HG03097 (cell line): ENCODE data around the gene GOLGA7B.

Experiments
- ATAC-seq: cut with Tn5 transposase; IDR thresholded peaks from one replicate; pipeline ENCODE4 v1.9.1; 2021; ENCODE audit not compliant: unreplicated experiment, low FRiP score

Gene GOLGA7B

DNA sequence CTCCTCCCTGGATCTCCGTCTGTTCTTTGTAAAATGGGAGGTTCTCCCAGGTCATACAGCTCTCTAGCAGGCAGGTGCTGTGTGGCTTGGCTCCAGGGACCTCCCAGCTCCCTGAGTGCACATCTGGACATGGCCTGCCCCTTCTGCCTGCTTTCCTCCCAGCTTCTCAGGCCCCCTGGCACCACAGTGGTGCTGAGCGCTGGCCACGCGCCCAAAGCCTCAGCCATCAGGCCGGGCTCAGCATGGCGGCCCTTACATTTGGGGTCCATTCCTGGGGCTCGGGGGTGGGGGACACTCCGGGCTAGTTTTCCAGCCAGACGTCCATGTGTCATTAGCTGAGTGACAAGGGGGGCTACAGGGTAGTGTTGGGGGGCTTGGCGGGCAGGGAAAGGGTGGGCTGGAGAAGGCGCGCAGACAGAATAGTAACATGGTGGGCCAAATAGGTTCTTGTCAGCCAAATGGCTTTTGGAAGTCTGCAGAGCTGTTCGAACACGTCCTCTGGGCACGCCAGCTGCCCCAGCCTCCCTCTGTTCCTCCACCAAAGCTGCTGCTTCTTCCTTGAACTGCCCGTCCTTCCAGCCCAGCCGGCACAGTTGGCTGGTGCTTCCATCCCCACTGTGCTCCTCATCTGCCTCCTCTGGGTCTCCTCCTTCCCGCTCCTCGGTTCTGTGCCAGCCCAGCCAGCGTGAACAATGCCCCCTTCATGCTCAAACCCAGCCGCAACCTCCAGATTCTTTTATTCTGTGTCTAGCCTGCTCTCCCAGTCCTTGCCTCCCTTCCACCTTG, 65.9 kb downstream of the GOLGA7B start:
- ATAC-seq = no peak

DNA sequence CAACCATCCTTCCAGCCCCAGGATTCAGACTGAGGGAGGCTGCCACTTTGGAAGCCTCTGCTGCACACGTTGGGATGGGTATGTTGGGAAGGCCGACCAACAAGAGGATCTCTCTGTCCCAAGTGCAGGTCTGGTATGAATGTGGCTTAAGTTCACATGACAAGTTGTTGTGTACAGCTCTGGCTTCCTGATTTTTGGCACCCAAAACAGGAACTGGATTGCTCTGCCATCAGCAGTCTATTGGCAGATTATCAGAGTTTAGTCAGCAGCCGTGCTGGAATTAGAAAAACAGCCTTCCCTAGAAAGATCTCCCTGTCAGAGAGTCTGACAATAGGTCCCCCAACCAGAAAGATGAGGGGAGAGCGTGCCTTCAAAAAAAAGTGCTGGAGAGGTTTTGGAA, 66.9 kb downstream of the GOLGA7B start:
- no peak for ATAC-seq

DNA sequence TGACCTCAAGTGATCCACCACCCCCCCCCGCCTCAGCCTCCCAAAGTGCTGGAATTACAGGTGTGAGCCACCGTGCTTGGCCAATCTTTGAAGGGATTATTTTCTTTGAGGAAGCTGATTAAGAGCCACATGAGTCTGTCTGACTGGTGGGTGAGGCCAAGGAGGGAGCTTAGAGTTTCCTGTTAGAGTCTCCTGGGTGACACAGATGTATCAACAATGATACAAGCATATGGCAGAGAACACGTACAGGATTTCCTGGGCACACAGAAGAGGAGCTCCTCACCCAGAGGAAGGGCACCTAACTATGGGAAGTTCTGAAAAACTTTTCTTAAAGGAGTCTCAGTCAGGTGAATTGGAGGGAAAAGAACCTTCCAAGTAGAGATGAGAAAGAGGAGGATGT, 69.4 kb downstream of the GOLGA7B start:
- ATAC-seq = no peak

DNA sequence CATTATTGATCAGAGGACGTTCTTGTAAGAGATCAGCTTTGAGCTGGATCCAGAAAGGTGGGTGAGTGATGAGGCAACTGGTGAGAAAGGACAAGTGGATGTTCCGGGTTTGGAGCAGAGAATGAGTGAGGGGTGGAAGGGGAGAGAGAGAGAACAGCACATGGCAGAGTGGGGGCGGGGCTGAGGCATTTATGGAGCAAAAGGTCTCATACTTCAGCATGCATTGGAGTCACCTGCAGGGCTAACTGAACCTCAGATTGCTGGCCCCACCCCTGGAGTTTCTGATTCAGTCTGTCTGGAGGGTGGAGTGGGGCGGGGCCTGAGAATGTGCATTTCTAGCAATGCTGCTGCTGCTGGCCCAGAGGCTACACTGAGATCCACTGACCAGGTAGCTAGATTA, 71.2 kb downstream of the GOLGA7B start:
- no peak for ATAC-seq
